SK-N-MC (cell line): ENCODE results near the gene CETP.
A peak's percentile ranks its signal among the peaks of the same experiment; 100 is the strongest.

ENCODE experiments used
- DNase-seq: peaks from one replicate; pipeline ENCODE4 v3.0.0-alpha.2; 2011; ENCODE audit warnings: low read depth, low spot score
- H3K27ac ChIP-seq: fragments of 200-600 bp; sonication (generic); 2 replicates; pipeline ENCODE4 v1.5.1; 2016; ENCODE audit warnings: mixed run types
- H3K36me3 ChIP-seq: fragments of 200-600 bp; sonication (generic); 2 replicates; pipeline ENCODE4 v1.6.1; 2017; ENCODE audit warnings: antibody characterized with exemption, low read length, mixed read lengths; ENCODE audit not compliant: insufficient read depth
- H3K4me3 ChIP-seq: fragments of 200-600 bp; sonication (generic); 2 replicates; pipeline ENCODE4 v1.5.1; 2016
- H3K9ac ChIP-seq: fragments of 200-600 bp; sonication (generic); 2 replicates; pipeline ENCODE4 v1.8.0; 2017; ENCODE audit warnings: mixed run types, mixed read lengths; ENCODE audit not compliant: insufficient read length
- H3K9me3 ChIP-seq: fragments of 200-600 bp; sonication (generic); 2 replicates; pipeline ENCODE4 v1.6.1; 2017; ENCODE audit warnings: low read depth, mild to moderate bottlenecking, antibody characterized with exemption, low read length, moderate library complexity, mixed read lengths
- EZH2 ChIP-seq: fragments of 200-600 bp; sonication (generic); IDR thresholded peaks from one replicate; pipeline ENCODE4 v1.6.1; 2017; ENCODE audit warnings: antibody characterized with exemption
- FOXP2 ChIP-seq: optimal IDR thresholded peaks from 2 replicates; pipeline ENCODE3; 2011; ENCODE audit warnings: mild to moderate bottlenecking, moderate library complexity; ENCODE audit not compliant: insufficient read depth; ENCODE audit errors: extremely low read length, control extremely low read depth
- POLR2AphosphoS5 ChIP-seq: IDR thresholded peaks from 2 replicates; pipeline ENCODE4 v1.6.1; 2012; ENCODE audit warnings: mild to moderate bottlenecking, low read depth, low read length, borderline replicate concordance

CETP gene

DNA sequence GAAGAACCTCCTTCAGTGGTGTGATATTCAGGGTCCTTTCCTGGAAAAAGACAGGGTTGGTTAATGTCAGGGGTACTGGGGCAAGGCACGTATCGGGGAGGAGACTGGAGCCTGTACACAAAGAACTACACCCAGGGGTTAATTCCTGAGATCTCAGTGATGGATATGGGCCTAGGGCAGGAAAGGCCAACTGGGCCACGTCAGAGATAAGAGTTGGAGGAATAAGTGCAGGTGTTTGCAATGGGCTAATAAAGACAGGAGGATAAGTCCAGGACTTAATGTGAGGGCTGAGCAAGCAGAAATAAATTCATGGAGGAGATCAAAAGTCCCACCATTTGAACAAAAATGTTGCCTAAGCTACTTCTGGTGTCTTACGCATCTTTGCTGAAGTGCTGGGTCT, 40.2 kb upstream of the CETP start:
- Histone ChIP-seq H3K36me3 (no peaks in the 10 kb centered on the region), H3K4me3 (no peak overlapping the region), H3K9me3 (no peaks in the 10 kb centered on the region), H3K9ac (no peak overlapping the region), H3K27ac (no peak overlapping the region)
- no peak for DNase-seq
- TF ChIP-seq FOXP2 = no peak
- no peak for TF ChIP-seq EZH2
- TF ChIP-seq POLR2AphosphoS5 = no peak

- no peak for TF ChIP-seq FOXP2
- no peak for TF ChIP-seq EZH2
- no peak for TF ChIP-seq POLR2AphosphoS5
- H3K9ac ChIP-seq = no peak overlapping the region
- DNase-seq = no peak
- H3K4me3 ChIP-seq = no peak overlapping the region
- no peaks in the 10 kb centered on the region for H3K36me3 ChIP-seq
- no peaks in the 10 kb centered on the region for H3K9me3 ChIP-seq
- H3K27ac ChIP-seq = no peak overlapping the region
Measured at GRCh38 chr16:56923481-56924091, 38.2 kb upstream of the CETP start.

DNA sequence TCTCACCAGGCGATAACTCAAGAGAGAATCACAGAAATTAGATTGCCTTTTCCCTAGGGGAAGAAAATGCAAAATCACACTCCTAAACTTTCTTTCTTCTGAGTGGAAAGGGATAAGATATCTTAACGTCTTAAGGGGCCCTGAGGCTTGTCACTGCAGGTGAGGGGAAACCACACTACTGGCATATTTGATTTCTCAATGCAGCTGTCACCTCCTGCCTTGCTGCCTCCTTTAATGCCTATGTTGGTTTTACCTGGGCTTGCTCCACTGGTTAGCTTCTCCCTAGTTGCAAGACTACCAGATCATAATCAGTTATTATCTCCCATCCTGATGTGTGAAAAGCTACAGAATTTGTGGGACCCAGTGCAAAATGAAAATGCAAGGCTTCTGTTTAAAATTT, 34.3 kb upstream of the CETP start:
- TF ChIP-seq POLR2AphosphoS5 (no peak), FOXP2 (no peak), EZH2 (no peak)
- DNase-seq = no peak
- H3K9ac ChIP-seq = no peak overlapping the region
- H3K9me3 ChIP-seq = no peaks in the 10 kb centered on the region
- H3K36me3 ChIP-seq = no peaks in the 10 kb centered on the region
- no peak overlapping the region for H3K4me3 ChIP-seq
- no peak overlapping the region for H3K27ac ChIP-seq

- Histone ChIP-seq H3K4me3 (no peak overlapping the region), H3K36me3 (no peaks in the 10 kb centered on the region), H3K9ac (no peak overlapping the region), H3K9me3 (no peaks in the 10 kb centered on the region), H3K27ac (no peak overlapping the region)
- TF ChIP-seq POLR2AphosphoS5 (no peak), FOXP2 (no peak), EZH2 (no peak)
- DNase-seq = no peak
Measured at GRCh38 chr16:56929639-56930038, 32.1 kb upstream of the CETP start.

DNA sequence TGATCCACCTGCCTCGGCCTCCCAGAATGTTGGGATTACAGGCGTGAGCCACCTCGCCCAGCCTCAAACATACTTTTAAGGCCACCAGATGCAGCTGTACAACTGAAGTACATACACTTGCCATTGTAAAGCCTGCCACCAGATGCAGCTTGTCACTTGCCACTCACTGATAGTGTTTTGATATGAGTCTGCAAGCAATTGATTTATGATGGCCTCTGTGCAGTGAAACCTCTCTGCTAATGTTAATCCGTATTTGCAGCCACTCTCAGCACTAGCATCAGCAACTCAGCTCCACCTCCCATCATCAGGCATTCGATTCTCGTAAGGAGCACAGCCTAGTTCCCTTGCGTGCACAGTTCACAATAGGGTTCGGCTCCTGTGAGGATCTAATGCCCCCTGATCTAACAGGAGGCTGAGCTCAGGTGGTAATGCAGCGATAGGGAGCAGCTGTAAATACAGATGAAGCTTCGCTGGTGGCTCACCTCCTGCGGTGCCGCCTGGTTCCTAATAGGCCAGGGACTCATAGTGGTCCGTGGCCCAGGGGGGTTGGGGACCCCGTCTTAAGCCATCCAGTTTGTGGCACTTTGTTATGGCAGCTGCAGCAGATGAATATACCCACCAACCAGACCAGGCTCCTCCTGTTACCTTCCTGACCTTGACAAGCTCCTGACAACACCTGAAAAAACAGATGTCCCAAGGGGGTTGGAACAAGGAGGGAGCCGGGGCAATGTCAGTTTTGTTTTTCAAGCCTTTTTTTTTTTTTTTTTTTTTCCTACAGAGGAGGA, 31.1 kb upstream of the CETP start:
- H3K9me3 ChIP-seq = no peaks in the 10 kb centered on the region
- no peak for TF ChIP-seq POLR2AphosphoS5
- H3K27ac ChIP-seq = no peak overlapping the region
- H3K4me3 ChIP-seq = no peak overlapping the region
- no peak for DNase-seq
- no peak overlapping the region for H3K9ac ChIP-seq
- H3K36me3 ChIP-seq = peaks cover 9% of the 10 kb centered on the region; the same call in 1 of the 2 replicates

- Histone ChIP-seq H3K27ac (peak overlapping the region; percentile 71), H3K9me3 (no peaks in the 10 kb centered on the region), H3K4me3 (peak overlapping the region; percentile 83), H3K9ac (peak overlapping the region; percentile 73), H3K36me3 (peaks cover 16% of the 10 kb centered on the region; the same call in 1 of the 2 replicates)
- TF ChIP-seq POLR2AphosphoS5 = no peak
- TF ChIP-seq EZH2 = no peak
- no peak for TF ChIP-seq FOXP2
- no peak for DNase-seq
Measured at GRCh38 chr16:56931271-56931891, 30.4 kb upstream of the CETP start.

DNA sequence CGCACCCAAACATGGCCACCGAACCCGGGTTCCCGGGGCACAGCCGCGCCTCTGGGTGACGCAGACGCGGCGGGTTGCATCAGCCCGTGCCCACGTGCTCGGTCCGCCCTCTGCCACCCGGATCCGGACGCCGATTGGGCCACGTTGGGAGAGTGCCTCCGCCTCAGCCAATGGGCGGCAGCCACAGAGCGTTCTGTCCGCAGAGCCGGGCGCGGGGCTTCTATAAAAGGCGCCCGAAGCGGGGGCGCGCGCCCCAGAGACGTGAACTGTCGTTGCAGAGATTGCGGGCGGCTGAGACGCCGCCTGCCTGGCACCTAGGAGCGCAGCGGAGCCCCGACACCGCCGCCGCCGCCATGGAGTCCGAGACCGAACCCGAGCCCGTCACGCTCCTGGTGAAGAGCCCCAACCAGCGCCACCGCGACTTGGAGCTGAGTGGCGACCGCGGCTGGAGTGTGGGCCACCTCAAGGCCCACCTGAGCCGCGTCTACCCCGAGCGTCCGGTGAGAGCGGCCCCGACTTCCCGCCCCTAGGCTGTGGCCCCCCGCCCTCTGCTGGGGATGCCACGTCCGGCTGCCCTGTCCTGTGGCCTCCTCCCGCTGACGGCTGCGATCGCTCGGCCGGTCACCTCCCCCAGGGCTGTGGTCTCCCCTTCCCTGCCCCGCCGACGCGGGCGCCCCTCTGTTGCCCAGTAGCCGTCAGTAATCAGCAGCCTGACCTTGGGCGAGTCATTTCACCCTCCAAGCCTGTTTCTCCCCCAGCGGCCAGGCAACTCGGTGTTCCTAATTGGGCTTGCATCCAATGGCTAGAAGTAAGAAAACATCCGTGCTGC, 29.6 kb upstream of the CETP start, which contains the start of gene HERPUD1:
Gene HERPUD1, plus strand, starts transcription at position 251 of the 829 bp plus-strand sequence. Its CDS starts 103 bp downstream, at position 354.
- peak; percentile 34 for DNase-seq
- Histone ChIP-seq H3K4me3 (peak within 1 kb of the TSS; percentile 83), H3K27ac (peak within 1 kb of the TSS; percentile 71), H3K36me3 (peaks cover 23% of the 10 kb centered on the region), H3K9ac (peak within 1 kb of the TSS; percentile 88), H3K9me3 (no peaks in the 10 kb centered on the region)
- no peak for TF ChIP-seq EZH2
- no peak for TF ChIP-seq FOXP2
- peak; percentile 90 for TF ChIP-seq POLR2AphosphoS5
